ENCODE results near the gene TDRD1.

The TDRD1 gene

DNA sequence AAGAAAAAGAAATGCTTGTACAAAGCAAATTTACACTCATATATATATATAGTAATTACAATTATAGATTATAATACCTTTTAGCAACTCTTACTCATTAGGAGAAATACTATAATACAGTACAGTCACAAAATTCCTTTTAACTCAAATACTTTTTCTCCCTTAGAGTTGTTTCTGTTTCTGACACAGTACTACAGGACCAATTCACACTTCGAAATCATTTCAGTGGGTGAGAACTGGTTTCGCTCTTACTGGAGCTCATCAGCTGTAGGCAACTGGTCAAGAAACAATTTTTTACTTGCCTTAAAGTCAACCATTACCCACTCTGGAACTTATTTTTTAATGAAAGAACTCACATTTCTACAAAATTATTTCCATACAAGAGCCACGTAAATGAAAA is 11.2 kb upstream of the TDRD1 start:
- Mint-ChIP-seq H3K36me3 (peaks cover 20% of the 10 kb centered on the region), H3K9me3 (ENCODE audit: low read depth) (peaks cover 7% of the 10 kb centered on the region), H3K4me1 (ENCODE audit: low read depth) (peaks cover 57% of the 10 kb centered on the region), H3K27ac (no peak overlapping the region), H3K27me3 (no peaks in the 10 kb centered on the region), H3K4me3 (no peak overlapping the region)

GRCh38 chr10:114168450-114169009 is 10.6 kb upstream of the TDRD1 start:
- Mint-ChIP-seq H3K36me3 (peaks cover 20% of the 10 kb centered on the region), H3K4me1 (ENCODE audit: low read depth) (peaks cover 56% of the 10 kb centered on the region), H3K4me3 (no peak overlapping the region)

DNA sequence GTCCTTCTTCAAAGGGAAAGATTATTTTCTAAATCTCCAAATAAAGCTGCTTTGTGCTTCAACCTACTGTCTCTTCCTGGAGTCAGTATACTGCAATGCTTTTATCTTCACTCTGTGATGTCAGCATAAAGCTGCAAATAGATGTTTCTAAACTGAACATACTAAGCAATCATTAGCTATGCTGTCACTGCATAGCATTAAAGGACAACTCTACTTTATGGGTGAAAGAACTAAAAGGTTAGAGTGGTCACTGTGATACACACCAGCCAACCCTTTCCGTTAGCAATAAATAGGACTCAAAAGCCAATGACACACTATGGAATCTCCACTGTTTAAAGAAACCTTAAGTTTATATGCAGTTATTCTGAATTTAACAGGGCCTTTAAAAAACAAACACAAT is 6.9 kb upstream of the TDRD1 start:
- H3K4me3 Mint-ChIP-seq: peak overlapping the region; percentile 96
- H3K36me3 Mint-ChIP-seq: peaks cover 13% of the 10 kb centered on the region
- peak overlapping the region; percentile 97 for H3K27ac Mint-ChIP-seq
- H3K9me3 Mint-ChIP-seq (ENCODE audit: low read depth): peaks cover 7% of the 10 kb centered on the region
- no peaks in the 10 kb centered on the region for H3K27me3 Mint-ChIP-seq
- peaks cover 50% of the 10 kb centered on the region for H3K4me1 Mint-ChIP-seq (ENCODE audit: low read depth)

More at GRCh38 chr10:114168450-114169009, 10.6 kb upstream of the TDRD1 start:
- Mint-ChIP-seq H3K27ac (no peak overlapping the region), H3K9me3 (ENCODE audit: low read depth) (peaks cover 7% of the 10 kb centered on the region), H3K27me3 (no peaks in the 10 kb centered on the region)

DNA sequence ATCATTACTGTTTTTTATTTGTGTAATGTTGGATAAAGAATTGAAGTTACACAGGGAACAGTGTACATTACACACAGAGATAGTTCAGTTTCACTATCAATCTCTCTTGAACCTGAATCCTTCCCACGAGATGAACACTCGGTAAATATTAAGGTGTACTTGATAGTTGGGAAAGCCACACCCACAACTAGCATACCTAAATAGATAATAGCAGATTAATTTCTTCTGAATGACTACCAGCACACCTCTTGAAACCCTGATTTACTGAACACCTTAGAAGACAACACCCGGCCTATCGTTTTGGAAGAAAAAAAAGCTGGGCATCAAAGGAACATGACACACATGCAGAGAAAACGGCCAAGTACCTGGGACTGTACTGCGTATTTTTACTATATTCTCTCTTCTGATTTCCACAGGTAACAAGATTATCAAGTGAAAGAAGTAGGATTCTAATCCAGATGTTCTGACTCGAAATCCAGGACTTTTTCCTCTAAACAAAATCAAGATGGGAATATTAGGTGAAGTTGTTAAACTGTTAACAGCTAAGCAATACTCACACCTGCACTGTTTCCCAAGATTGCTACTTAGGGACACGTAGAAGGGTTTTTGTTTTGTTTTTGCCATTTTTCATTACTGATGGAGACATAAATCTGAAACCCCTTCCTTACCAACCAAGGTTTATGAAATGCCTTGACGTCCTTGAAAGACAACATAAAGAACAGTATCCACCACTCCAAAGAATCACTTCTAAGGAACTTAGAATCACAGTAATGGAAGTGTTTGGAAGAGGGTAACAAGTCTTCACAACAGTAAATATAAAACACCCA is 6.2 kb upstream of the TDRD1 start:
- H3K36me3 Mint-ChIP-seq: peaks cover 10% of the 10 kb centered on the region
- peaks cover 7% of the 10 kb centered on the region for H3K9me3 Mint-ChIP-seq (ENCODE audit: low read depth)
- peak overlapping the region; percentile 96 for H3K4me3 Mint-ChIP-seq
- peaks cover 47% of the 10 kb centered on the region for H3K4me1 Mint-ChIP-seq (ENCODE audit: low read depth)
- no peaks in the 10 kb centered on the region for H3K27me3 Mint-ChIP-seq
- H3K27ac Mint-ChIP-seq: peak overlapping the region; percentile 97

DNA sequence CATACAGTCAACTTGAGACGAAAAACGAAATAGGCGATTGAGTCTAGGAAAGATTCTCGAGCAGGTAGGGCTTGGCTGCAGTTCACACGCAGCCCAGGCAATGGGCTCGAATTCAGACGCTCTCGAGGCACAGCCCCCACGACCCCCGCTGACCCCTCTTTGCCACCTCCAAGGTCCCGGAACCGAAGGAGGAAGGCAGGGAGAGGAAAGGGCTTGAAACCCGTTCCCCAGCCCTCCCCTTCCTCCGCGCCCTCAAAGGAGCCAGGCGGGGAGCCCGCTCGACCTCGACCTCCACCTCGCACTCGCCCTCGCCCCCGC is 5.6 kb upstream of the TDRD1 start:
- H3K27me3 Mint-ChIP-seq: no peaks in the 10 kb centered on the region
- peaks cover 43% of the 10 kb centered on the region for H3K4me1 Mint-ChIP-seq (ENCODE audit: low read depth)
- peak overlapping the region; percentile 97 for H3K27ac Mint-ChIP-seq
- peaks cover 8% of the 10 kb centered on the region for H3K36me3 Mint-ChIP-seq
- H3K9me3 Mint-ChIP-seq (ENCODE audit: low read depth): peaks cover 3% of the 10 kb centered on the region
- peak overlapping the region; percentile 96 for H3K4me3 Mint-ChIP-seq

- H3K27ac Mint-ChIP-seq: peak within 1 kb of the TSS; percentile 97
- peaks cover 4% of the 10 kb centered on the region for H3K36me3 Mint-ChIP-seq
- no peaks in the 10 kb centered on the region for H3K27me3 Mint-ChIP-seq
- H3K4me1 Mint-ChIP-seq (ENCODE audit: low read depth): peaks cover 39% of the 10 kb centered on the region
- H3K9me3 Mint-ChIP-seq (ENCODE audit: low read depth): no peaks in the 10 kb centered on the region
- peak within 1 kb of the TSS; percentile 96 for H3K4me3 Mint-ChIP-seq
Measured at GRCh38 chr10:114173921-114174694, 5.0 kb upstream of the TDRD1 start, which contains the start of gene CCDC186. CCDC186 (minus strand) TSS chr10:114174203; CDS start chr10:114163268, 10,935 bp downstream.

DNA sequence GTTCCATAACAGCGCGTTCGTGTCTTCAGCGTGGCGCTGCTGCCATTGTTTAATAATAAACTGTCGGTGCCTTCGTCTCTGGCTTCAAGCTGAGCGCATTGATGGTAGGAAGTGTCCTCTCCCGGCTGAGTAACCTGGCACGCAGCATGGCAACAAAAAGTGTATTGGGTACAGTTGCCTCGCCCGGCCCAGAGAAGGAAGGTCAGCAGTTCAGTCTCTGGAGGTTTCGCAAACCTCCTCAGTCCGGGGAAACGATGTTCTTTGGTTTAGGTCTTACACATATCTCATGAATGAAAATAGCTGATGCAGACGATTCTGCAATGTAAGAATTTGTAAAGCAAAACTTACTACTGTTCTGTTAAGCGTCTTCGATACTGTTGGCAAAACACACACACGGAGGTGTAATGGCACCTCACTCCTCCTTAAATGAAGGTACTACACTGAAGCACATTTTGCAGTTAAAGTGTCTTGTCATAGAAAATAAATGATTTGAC is 4.4 kb upstream of the TDRD1 start:
- peaks cover 1% of the 10 kb centered on the region for H3K36me3 Mint-ChIP-seq
- no peaks in the 10 kb centered on the region for H3K27me3 Mint-ChIP-seq
- peak overlapping the region; percentile 96 for H3K4me3 Mint-ChIP-seq
- H3K27ac Mint-ChIP-seq: peak overlapping the region; percentile 86
- H3K4me1 Mint-ChIP-seq (ENCODE audit: low read depth): peaks cover 37% of the 10 kb centered on the region
- H3K9me3 Mint-ChIP-seq (ENCODE audit: low read depth): no peaks in the 10 kb centered on the region

- H3K4me3 Mint-ChIP-seq: peak overlapping the region; percentile 51
- no peaks in the 10 kb centered on the region for H3K9me3 Mint-ChIP-seq (ENCODE audit: low read depth)
- H3K27ac Mint-ChIP-seq: no peak overlapping the region
- no peaks in the 10 kb centered on the region for H3K36me3 Mint-ChIP-seq
- peaks cover 34% of the 10 kb centered on the region for H3K4me1 Mint-ChIP-seq (ENCODE audit: low read depth)
- H3K27me3 Mint-ChIP-seq: no peaks in the 10 kb centered on the region
Measured at GRCh38 chr10:114175667-114176066, 3.5 kb upstream of the TDRD1 start.

DNA sequence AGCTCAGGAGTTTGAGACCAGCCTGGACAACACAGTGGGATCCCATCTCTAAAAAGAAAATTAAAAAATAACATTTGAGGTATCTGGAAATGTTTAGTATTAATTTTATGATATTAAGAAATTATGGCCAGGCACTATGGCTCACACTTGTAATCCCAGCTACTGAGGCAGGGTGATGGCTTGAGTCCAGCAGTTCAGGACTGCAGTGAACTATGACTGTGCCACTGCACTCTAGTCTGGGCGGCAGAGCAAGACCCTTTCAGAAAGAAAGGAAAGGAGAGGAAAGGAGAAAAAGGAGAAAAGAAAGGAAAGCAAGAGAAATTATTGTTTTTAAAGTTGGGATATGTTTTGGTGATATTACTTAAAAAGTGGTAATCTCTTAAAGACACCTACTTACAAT is 2.6 kb upstream of the TDRD1 start:
- Mint-ChIP-seq H3K27ac (no peak overlapping the region), H3K4me1 (ENCODE audit: low read depth) (peaks cover 32% of the 10 kb centered on the region), H3K36me3 (no peaks in the 10 kb centered on the region), H3K4me3 (no peak overlapping the region), H3K27me3 (no peaks in the 10 kb centered on the region), H3K9me3 (ENCODE audit: low read depth) (no peaks in the 10 kb centered on the region)

GRCh38 chr10:114179747-114180146 is 594 bp downstream of the TDRD1 start:
- Mint-ChIP-seq H3K9me3 (ENCODE audit: low read depth) (no peaks in the 10 kb centered on the region), H3K36me3 (no peaks in the 10 kb centered on the region), H3K4me3 (no peak overlapping the region)

GRCh38 chr10:114180937-114181336 is 1.8 kb downstream of the TDRD1 start:
- Mint-ChIP-seq H3K9me3 (ENCODE audit: low read depth) (no peaks in the 10 kb centered on the region), H3K27me3 (no peaks in the 10 kb centered on the region)

More at GRCh38 chr10:114179747-114180146, 594 bp downstream of the TDRD1 start:
- Mint-ChIP-seq H3K27ac (no peak overlapping the region), H3K4me1 (ENCODE audit: low read depth) (peaks cover 9% of the 10 kb centered on the region), H3K27me3 (no peaks in the 10 kb centered on the region)

DNA sequence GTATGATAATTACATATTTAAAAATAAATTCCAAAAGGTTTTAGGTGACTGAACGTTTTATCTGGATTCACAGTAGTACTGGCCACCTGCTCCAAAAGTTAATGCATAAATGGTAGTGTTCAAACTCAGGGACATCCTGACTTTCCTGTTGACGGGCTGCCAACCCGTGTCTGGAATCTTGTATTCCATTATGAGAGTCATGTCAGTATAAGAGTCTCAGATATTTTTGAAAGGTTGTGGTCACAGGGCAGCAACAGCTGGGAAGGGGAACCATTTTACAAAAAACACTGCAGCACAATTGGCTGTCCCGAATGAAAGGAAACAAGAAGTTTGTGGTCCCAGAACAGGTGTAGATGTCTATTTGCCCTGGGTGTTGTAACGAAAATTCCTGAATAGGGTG is 2.8 kb downstream of the TDRD1 start:
- H3K27ac Mint-ChIP-seq: no peak overlapping the region
- H3K27me3 Mint-ChIP-seq: no peaks in the 10 kb centered on the region
- no peak overlapping the region for H3K4me3 Mint-ChIP-seq
- no peaks in the 10 kb centered on the region for H3K36me3 Mint-ChIP-seq
- H3K4me1 Mint-ChIP-seq (ENCODE audit: low read depth): no peaks in the 10 kb centered on the region
- no peaks in the 10 kb centered on the region for H3K9me3 Mint-ChIP-seq (ENCODE audit: low read depth)

More at GRCh38 chr10:114180937-114181336, 1.8 kb downstream of the TDRD1 start:
- H3K4me3 Mint-ChIP-seq: no peak overlapping the region
- peaks cover 2% of the 10 kb centered on the region for H3K4me1 Mint-ChIP-seq (ENCODE audit: low read depth)
- no peak overlapping the region for H3K27ac Mint-ChIP-seq
- no peaks in the 10 kb centered on the region for H3K36me3 Mint-ChIP-seq

GRCh38 chr10:114183563-114183962 is 4.4 kb downstream of the TDRD1 start:
- H3K27ac Mint-ChIP-seq: no peak overlapping the region
- H3K4me3 Mint-ChIP-seq: no peak overlapping the region
- H3K4me1 Mint-ChIP-seq (ENCODE audit: low read depth): no peaks in the 10 kb centered on the region
- H3K36me3 Mint-ChIP-seq: no peaks in the 10 kb centered on the region
- H3K9me3 Mint-ChIP-seq (ENCODE audit: low read depth): no peaks in the 10 kb centered on the region
- H3K27me3 Mint-ChIP-seq: no peaks in the 10 kb centered on the region

DNA sequence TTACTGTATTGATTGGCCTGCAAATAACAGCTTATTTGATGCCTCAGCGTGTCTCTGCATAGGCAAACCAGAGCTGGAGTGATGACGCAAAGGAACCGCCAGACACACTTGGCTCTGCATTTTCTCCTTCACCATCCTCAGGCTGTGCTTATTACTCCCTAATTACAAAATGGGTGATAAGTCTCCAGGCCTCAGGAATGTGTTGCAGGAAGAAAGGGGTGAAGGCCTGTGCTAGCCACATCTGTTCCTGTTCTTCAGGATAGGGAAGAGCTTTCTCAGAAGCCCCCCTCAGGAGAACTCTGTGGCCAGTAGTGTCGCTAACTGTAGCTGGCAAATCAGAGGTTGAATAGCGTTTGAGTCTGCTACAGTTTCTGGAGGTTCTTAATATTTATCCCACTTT is 5.1 kb downstream of the TDRD1 start:
- Mint-ChIP-seq H3K4me1 (ENCODE audit: low read depth) (no peaks in the 10 kb centered on the region), H3K9me3 (ENCODE audit: low read depth) (no peaks in the 10 kb centered on the region), H3K36me3 (no peaks in the 10 kb centered on the region), H3K27me3 (no peaks in the 10 kb centered on the region), H3K4me3 (no peak overlapping the region), H3K27ac (no peak overlapping the region)

DNA sequence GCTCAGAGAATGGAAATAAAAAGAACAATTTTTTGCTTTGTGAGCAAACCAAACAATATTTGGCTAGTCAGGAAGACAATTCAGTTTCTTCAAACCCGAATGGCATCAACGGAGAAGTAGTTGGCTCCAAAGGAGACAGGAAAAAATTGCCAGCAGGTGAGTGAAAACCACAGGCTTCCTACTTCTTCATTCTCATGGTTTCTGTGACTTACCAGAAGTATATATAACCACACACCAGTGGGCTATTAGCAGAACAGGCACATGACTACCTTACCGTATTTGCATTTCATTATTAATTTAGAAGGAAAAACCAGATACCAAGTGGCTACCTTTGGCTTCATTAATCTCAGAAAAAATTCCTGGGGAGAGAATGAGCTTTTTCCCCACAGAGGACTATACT is 8.8 kb downstream of the TDRD1 start:
- Mint-ChIP-seq H3K36me3 (no peaks in the 10 kb centered on the region), H3K4me1 (ENCODE audit: low read depth) (no peaks in the 10 kb centered on the region), H3K27ac (no peak overlapping the region), H3K27me3 (peaks cover 3% of the 10 kb centered on the region), H3K9me3 (ENCODE audit: low read depth) (no peaks in the 10 kb centered on the region), H3K4me3 (no peak overlapping the region)

Measured in activated naive CD8-positive, alpha-beta T cell (primary cell).